ENCODE data around the gene PTPRM.

The PTPRM gene

DNA sequence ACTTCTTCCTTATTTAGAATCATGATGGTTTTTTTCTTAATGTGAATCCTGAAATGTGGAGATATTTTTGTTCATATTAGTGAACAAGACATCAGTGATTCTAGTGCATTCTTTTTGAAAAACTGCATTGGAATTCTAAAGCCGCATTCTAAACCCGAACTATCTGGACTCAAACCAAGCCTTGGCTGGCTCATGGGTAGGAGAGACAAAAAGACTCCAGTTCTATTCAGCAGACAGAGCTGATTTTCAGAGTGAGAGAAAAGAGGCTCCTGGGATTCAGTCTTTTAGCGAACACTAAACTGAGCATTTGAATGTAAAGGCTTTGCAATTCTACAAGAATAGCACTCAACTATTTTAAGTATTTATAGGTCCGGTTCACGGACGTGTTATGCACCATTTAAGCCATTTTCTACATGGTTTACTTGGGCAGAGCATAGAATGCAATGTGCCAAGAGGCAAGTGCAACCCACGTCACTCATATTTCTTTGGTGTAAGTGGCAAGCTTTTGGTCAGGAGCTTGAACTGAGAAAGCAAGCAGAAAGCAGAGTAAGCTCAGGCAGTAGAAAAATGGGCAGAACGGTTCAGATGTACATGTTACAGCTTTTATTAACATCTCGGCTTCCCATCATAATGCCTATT is 814.8 kb downstream of the PTPRM start:
- Histone ChIP-seq H3K9me2 (replicated peaks; ENCODE audit: control insufficient read depth, low read length) (no peaks in the 10 kb centered on the region), H3K36me3 (ENCODE audit: control insufficient read depth, low read length) (no peaks in the 10 kb centered on the region), H3K4me1 (ENCODE audit: control insufficient read depth, low read length) (no peaks in the 10 kb centered on the region), H3K27ac (ENCODE audit: low read depth, low read length) (no peak overlapping the region), H3K79me2 (ENCODE audit: control insufficient read depth, low read length) (no peaks in the 10 kb centered on the region), H3K27me3 (ENCODE audit: control insufficient read depth, low read length) (no peaks in the 10 kb centered on the region), H4K20me1 (ENCODE audit: control insufficient read depth, insufficient read depth, low read depth, low read length) (no peaks in the 10 kb centered on the region), H3K4me3 (ENCODE audit: low read length) (no peak overlapping the region), H3K4me2 (ENCODE audit: low read length) (no peak overlapping the region), H3F3A (ENCODE audit: control insufficient read depth, insufficient read depth) (no peaks in the 10 kb centered on the region), H3K9me3 (ENCODE audit: control insufficient read depth, insufficient read depth, low read length) (no peaks in the 10 kb centered on the region)
- no peak for TF ChIP-seq EZH2phosphoT487 (IDR thresholded peaks at IDR 0.05; ENCODE audit: borderline replicate concordance, low read length)
- TF ChIP-seq, protein P1, sequence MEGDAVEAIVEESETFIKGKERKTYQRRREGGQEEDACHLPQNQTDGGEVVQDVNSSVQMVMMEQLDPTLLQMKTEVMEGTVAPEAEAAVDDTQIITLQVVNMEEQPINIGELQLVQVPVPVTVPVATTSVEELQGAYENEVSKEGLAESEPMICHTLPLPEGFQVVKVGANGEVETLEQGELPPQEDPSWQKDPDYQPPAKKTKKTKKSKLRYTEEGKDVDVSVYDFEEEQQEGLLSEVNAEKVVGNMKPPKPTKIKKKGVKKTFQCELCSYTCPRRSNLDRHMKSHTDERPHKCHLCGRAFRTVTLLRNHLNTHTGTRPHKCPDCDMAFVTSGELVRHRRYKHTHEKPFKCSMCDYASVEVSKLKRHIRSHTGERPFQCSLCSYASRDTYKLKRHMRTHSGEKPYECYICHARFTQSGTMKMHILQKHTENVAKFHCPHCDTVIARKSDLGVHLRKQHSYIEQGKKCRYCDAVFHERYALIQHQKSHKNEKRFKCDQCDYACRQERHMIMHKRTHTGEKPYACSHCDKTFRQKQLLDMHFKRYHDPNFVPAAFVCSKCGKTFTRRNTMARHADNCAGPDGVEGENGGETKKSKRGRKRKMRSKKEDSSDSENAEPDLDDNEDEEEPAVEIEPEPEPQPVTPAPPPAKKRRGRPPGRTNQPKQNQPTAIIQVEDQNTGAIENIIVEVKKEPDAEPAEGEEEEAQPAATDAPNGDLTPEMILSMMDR (IDR thresholded peaks at IDR 0.05; ENCODE audit: low read depth, low read length, poor library complexity, severe bottlenecking): no peak

- no peaks in the 10 kb centered on the region for H3K9me3 ChIP-seq (ENCODE audit: control insufficient read depth, insufficient read depth, low read length)
- H3K27ac ChIP-seq (ENCODE audit: low read depth, low read length): no peak overlapping the region
- H4K20me1 ChIP-seq (ENCODE audit: control insufficient read depth, insufficient read depth, low read depth, low read length): no peaks in the 10 kb centered on the region
- H3K36me3 ChIP-seq (ENCODE audit: control insufficient read depth, low read length): no peaks in the 10 kb centered on the region
- no peaks in the 10 kb centered on the region for H3F3A ChIP-seq (ENCODE audit: control insufficient read depth, insufficient read depth)
- no peaks in the 10 kb centered on the region for H3K79me2 ChIP-seq (ENCODE audit: control insufficient read depth, low read length)
- no peak overlapping the region for H3K4me3 ChIP-seq (ENCODE audit: low read length)
- TF ChIP-seq, protein P1 (IDR thresholded peaks at IDR 0.05; ENCODE audit: low read depth, low read length, poor library complexity, severe bottlenecking): no peak
- TF ChIP-seq EZH2phosphoT487 (IDR thresholded peaks at IDR 0.05; ENCODE audit: borderline replicate concordance, low read length): no peak
- no peaks in the 10 kb centered on the region for H3K4me1 ChIP-seq (ENCODE audit: control insufficient read depth, low read length)
- H3K27me3 ChIP-seq (ENCODE audit: control insufficient read depth, low read length): no peaks in the 10 kb centered on the region
- no peak overlapping the region for H3K4me2 ChIP-seq (ENCODE audit: low read length)
- H3K9me2 ChIP-seq (replicated peaks; ENCODE audit: control insufficient read depth, low read length): no peaks in the 10 kb centered on the region
These were observed 818.3 kb downstream of the PTPRM start for GRCh38 chr18:8385400-8385799.

DNA sequence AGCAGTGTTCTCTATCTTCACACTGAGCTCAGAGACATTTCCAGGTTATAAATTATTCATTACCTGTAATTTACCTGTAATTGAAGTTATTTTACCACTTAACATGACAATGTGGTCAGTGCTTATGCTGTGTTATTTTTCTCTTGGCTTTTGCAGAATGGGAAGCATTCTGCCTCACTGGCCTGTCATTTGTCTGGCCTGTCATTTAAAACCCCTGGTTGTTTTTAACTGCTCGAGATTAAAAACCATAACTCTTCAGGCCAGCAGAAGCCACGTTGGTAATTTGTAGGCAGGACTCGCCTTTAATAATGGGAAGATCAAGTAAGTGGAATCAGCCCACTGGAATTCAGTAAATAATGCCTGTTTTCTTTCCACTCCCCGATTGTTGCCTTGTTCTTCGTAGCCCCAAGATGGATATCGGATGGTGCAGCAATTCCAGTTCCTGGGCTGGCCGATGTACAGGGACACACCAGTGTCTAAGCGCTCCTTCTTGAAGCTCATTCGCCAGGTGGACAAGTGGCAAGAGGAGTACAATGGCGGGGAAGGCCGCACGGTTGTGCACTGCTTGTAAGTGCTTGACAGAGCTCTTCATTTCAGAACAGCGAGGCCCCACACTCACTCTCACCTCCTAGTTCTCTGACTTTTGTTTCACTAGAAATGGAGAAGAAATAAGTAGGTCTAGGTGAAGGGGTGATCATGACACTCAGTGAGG is 819.7 kb downstream of the PTPRM start:
- H3K27me3 ChIP-seq (ENCODE audit: control insufficient read depth, low read length): no peaks in the 10 kb centered on the region
- TF ChIP-seq EZH2phosphoT487 (IDR thresholded peaks at IDR 0.05; ENCODE audit: borderline replicate concordance, low read length): no peak
- TF ChIP-seq, protein P1 (IDR thresholded peaks at IDR 0.05; ENCODE audit: low read depth, low read length, poor library complexity, severe bottlenecking): no peak

More for the DNA sequence above, 819.7 kb downstream of the PTPRM start:
- H3K4me2 ChIP-seq (ENCODE audit: low read length): no peak overlapping the region
- H3K4me3 ChIP-seq (ENCODE audit: low read length): no peak overlapping the region
- H3K36me3 ChIP-seq (ENCODE audit: control insufficient read depth, low read length): no peaks in the 10 kb centered on the region
- no peaks in the 10 kb centered on the region for H3F3A ChIP-seq (ENCODE audit: control insufficient read depth, insufficient read depth)
- no peaks in the 10 kb centered on the region for H3K9me2 ChIP-seq (replicated peaks; ENCODE audit: control insufficient read depth, low read length)
- H3K9me3 ChIP-seq (ENCODE audit: control insufficient read depth, insufficient read depth, low read length): no peaks in the 10 kb centered on the region
- H4K20me1 ChIP-seq (ENCODE audit: control insufficient read depth, insufficient read depth, low read depth, low read length): no peaks in the 10 kb centered on the region
- no peak overlapping the region for H3K27ac ChIP-seq (ENCODE audit: low read depth, low read length)
- no peaks in the 10 kb centered on the region for H3K4me1 ChIP-seq (ENCODE audit: control insufficient read depth, low read length)
- no peaks in the 10 kb centered on the region for H3K79me2 ChIP-seq (ENCODE audit: control insufficient read depth, low read length)
